Glomerular visceral epithelial cell (primary cell): ENCODE measurements around the gene SNRNP40.
"Not testable (repeated sequence)": the region's sequence is repeated elsewhere in the genome, so short reads cannot be mapped to it uniquely, and the experiment has no call there.

Source experiments
- DNase-seq: peaks from one replicate; pipeline ENCODE4 v3.0.0-alpha.2; 2016; ENCODE audit errors: extremely low spot score

Gene SNRNP40

DNA sequence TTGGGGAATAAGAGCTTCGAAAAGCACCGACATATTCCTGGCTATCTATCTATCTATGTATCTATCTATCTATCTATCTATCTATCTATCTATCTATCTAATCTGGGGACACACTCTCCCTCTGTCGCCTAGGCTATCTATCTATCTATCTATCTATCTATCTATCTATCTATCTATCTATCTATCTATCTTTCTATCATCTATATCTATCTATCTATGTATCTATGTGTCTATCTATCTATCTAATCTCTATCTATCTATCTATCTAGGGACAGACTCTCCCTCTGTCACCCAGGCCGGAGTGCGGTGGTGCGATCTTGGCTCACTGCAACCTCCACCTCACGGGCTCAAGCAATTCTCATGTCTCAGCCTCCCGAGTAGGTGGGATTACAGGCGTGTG, 14.2 kb downstream of the SNRNP40 start:
- DNase-seq = not testable (repeated sequence)

DNA sequence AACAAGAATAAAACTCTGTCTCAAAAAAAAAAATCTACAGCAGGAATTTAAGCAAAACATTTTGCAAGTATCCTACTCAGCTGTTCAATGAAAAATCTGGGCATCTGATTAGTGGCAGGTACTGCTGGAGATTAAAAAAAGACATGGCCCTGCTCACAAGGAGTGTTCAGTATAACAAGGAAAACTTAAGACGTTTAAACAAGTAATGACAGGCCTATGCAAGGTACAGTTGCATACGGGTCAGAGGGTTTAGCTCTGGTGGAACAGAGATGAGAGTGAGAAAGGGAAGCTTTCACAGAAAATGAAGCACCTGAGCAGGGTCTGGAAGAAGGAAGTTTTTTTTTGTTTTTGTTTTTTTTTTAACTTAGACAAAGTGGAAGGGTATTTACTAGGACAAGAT, 23.0 kb downstream of the SNRNP40 start:
- DNase-seq = no peak

DNA sequence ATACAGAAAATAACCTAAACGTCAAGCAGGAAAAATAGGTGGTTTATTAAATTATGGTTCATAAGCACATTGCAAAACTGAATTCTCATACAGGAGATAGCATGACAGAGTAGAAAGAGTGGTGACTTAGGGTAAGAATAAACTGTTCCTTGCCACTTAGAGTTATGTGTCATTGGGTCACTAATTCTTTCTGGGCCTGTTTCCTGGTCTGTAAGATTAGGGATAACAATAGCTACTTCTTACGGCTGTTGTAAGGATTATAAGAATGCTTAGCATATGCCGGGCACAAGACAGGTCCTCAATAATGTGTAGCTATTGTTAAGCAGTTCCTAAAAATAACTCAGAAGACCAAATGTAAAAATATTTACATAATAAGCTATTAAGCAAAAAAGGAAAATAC, 24.2 kb downstream of the SNRNP40 start:
- no peak for DNase-seq

DNA sequence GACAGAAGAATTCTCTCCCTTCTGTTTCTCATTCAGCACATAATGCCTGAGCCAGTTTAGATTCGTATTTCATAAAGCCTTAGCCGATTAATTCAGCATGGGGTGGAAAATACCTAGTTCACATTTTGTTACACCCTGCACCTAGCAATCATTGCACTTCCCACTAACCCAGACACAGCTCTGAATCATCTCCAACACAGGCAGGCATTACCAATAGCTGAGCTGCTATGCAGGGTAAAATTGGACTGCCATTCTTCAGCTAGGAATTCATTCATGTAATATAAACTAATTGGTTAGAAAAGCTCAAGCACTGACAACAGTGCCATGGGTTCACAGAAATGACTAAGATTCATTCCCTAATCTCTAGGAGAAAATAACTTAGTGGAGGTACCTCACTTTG, 30.0 kb downstream of the SNRNP40 start:
- DNase-seq = no peak

DNA sequence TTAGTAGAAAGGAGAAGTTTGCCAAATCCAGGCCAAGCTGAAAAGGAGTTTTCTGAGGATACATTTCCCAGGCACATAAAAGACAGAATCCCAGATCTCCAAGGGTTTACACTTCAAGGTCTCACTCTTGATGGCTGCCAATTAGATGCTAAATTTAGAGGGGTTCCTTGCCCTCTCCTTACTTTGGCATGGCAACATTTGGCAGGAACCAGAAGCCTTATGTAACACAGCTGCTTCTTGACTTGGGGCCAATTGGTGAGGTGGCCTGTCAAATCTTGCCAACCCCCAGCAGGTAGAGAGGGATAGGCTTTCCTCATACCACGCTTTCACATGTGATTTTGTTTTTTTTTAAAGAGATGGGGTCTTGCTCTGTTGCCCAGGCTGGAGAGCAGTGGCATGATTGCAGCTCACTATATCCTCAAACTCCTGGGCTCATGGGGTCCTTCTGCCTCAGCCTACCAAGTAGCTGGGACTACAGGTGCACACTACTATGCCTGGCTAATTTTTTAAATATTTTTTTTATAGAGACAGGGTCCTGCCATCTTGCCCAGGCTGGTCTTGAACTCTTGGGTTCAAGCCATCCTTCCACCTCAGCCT, 31.7 kb downstream of the SNRNP40 start:
- no peak for DNase-seq

DNA sequence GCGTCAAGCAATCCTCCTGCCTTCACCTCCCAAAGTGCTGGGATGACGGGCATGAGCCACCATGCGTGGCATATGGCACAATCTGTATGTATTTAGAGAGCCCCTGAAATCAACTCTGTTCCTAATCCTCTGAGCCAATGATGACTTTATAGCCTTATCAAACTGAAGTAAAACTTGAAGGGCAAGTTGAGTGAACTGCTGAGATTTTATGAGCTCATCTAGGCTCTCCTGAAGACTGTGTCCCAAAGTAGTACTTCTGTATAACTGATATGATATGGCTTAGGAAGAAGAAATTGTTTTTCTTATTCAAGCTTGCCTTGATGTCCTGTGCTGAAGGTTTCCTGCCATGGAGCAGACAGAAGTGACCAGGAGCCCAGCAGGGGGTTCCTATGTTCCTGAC, 33.2 kb downstream of the SNRNP40 start:
- DNase-seq = no peak

DNA sequence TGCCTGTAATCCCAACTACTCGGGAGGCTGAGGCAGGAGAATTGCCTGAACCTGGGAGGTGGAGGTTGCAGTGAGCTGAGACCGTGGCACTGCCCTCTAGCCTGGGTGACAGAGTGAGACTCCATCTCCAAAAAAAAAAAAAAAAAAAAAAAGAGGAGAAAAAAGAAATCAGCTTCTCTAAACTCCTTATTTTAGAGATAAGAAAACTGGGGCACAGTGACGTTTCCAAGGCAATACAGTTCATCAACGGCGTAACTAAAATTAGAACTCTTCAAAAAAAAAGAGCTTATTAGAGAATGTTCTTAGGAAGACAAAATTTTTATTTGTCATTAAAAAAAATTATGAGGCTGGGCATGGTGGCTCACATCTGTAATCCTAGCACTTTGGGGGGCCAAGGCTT, 34.2 kb downstream of the SNRNP40 start:
- DNase-seq = not testable (repeated sequence)

DNA sequence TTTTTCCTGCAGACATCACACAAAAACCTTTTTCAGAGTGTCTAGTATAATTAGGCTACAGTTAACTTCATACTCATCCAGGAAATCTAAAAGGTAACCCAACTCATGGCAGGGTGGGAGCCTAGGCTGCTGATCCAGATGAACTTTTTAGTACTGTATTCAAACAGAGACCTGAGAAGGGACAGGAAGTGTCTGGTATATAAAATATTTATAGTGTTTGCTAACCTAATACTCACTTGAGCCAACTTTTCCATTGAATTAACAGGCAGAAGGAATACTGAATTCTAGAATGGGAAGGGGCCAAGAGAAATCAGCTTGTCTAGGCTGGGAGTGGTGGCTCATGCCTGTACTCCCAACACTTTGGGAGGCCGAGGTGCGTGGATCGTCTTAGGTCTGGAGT, 34.7 kb downstream of the SNRNP40 start:
- DNase-seq = no peak

DNA sequence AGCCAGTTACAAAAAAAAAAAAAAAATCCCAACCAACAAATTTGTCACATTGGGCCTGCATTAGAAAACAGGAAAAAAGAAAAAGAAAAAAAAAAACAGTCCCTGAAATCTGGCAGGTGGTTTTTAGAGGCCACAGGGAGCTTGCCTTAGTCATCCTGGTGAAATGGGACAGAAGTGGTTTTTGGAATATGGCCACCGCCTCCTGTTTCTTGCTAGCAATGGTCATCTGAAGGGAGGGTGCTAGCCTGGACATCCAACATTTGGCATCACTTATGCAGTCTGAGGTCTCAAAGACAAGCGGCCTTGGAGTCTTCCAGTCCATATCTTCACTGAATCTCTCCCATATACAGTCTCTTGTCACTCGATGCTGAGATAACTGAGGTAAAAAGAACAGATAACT, 36.8 kb downstream of the SNRNP40 start:
- DNase-seq = no peak

DNA sequence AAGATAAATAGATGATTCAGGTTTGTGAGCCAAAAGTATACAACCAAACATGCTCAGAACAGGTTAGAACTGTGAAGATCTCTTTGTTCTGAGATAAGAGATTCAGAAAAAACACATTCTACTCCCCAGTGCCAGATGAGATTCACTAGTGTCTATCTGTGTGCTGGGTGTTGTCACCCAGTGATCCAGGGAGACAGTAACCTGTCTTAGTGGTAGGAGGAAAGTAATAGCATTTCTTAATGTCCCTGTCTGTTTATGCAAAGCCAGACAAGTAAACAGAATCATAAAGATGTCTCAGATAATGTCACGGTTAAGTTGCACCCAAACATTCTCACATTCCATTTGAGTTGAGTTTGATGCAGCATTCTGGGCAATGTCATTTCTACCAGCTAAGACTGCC, 38.0 kb downstream of the SNRNP40 start:
- no peak for DNase-seq

DNA sequence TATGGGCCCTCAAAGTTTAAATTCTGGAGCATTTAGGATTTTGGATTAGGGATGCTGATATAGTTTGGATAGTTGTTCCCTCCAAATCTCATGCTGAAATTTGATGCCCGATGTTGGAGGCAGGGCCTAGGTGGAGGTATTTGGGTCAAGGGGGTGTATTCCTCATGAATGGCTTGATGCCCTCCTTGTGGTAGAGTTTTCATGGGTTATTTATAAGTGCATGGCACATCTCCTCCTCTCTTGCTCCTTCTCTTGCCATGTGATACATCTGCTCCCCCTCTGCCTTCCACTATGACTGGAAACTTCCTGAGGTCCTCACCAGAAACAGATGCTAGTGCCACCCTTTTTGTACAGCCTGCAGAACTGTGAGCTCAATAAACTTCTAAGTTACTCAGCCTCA, 39.4 kb downstream of the SNRNP40 start:
- no peak for DNase-seq

DNA sequence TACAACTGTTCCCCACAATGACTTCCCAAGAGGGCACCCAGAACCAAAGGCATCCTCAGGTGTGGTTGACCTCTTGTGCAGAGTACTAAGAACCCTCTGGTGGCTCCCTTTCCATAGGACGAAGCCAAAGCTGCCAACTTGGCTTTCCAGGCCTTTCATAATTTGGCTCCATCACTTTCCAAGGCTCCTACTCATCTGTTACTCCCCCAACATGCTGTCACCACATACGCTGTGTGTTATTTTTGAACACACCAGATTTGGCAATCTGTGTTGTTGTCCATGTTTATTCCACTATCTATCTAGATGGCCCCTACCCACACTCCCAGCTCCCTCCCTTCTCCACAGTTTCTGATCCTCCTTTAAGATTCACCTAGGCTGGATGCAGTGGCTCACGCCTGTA, 46.7 kb downstream of the SNRNP40 start:
- no peak for DNase-seq

DNA sequence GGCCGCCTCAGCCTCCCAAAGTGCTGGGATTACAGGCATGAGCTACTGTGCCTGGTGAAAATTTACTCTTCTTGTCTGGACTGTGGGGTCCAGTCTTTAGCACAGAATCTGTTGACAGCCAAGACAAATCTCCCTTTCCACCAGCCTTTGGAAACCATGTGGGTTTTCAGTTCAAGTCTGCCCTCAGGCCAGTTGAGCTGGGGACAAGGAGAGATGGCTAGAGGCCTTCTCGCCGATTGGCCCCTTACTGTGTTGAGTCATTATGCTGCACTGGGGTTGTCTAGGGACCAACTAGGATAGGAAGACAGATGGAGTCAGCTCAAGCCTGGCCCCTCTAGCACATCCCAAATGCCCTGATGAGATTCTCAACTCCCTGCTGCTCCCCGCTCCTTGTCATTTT, 48.3 kb downstream of the SNRNP40 start:
- no peak for DNase-seq

DNA sequence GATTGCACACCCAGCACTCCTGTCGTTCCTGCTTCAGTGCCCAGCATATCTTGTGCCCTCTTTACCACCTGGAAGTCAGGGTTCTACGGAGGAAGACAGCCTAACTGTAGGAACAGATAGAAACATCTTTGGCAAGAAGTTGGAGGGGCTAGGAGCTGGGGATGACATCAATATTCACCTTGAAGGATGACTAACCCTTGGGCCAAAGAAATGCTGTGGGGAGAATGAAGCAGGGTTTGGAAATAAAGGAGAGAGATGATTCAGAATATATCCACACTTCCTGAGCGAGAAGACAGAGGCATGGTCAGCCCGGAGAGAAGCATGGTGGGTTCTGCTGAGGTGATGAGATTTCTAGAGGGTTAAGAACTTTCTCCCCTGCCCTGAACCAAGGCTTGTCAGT, 52.3 kb downstream of the SNRNP40 start:
- peak; percentile 9 for DNase-seq

DNA sequence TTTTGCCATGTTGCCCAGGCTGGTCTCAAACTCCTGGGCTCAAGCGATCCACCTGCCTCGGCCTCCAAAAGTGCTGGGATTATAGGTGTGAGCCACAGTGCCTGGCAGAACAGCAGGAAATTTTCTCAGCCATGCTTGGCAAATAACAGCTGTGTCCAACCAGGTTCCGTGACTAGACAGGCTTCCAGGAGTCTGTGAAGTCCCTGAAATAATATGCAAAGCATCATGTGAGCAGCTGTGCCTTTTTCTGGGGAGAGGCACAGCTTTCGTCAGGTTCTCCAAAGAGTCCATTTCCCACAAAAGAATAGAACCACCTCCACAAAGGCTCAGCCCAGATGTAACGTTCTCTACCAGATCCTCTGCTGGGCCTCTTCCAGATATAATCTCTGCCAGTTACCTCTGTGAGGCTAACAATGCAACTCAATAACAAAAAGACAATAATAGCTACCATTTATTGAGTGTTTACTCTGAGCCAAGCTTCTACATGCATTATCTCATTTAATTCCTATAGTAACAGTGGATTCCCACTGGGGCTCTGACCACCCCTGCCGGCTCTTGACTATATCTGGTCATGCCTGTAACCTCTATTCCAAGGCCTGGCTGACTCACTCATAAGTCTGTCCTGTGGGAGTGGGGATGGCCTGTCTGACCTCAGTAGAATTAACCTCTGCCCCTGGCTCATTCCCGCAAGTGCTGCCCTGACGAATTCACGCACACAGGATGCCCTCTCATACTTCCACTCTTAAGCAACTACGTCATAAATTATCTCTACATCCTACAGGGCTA, 52.9 kb downstream of the SNRNP40 start:
- peak; percentile 23 for DNase-seq

DNA sequence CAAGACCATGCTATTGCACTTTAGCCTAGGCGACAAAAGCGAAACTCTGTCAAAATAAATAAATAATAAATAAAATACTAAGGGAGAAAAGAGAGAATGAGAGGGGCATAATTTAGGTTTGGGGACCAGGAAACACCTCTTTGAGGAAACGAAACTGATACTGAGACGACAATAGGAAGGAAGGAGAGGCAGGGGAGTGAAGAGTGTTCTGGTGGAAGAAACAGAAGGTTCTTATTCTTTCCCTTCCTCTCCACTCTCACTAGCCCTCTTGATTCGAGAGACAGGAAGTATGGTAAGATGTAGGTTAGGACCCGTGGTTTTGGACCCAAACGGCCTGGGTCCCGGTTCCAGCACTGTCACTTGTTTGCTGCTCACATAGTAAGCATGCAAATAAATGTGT, 55.3 kb downstream of the SNRNP40 start:
- no peak for DNase-seq

DNA sequence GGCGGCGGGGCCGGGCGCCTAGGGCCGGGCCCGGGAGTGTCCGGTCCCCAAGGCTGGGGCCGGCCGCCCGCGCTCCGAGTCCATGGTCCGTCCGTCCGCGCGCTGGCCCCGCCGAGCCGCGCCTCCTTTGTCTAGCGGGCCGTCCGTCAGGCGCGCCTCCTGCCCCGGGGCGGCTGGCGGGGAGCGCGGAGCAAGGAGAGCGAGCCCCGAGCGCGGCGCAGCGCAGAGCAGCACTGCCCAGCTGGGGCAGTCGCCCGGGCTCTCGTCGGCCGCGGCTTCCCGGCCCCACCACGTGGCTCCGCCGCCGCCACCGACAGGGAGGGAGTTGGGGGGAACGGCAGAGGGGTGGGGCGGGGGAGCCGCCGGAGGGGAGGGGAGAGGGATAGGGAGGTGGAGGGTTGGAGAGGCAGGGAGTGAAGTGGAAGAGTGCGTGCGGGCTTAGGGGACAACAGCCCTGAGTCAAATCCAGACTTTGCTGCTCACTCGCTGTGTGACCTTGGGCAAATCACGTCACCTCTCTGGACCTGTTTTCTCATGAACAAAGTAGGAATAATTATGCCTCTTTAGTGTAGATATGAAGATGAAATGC, 56.8 kb downstream of the SNRNP40 start, which contains the start of gene NKAIN1:
Gene NKAIN1 (minus strand): TSS at position 235 of the 589 bp plus-strand sequence. CDS start 340 bp downstream, outside the sequence.
- peak; percentile 31 for DNase-seq

DNA sequence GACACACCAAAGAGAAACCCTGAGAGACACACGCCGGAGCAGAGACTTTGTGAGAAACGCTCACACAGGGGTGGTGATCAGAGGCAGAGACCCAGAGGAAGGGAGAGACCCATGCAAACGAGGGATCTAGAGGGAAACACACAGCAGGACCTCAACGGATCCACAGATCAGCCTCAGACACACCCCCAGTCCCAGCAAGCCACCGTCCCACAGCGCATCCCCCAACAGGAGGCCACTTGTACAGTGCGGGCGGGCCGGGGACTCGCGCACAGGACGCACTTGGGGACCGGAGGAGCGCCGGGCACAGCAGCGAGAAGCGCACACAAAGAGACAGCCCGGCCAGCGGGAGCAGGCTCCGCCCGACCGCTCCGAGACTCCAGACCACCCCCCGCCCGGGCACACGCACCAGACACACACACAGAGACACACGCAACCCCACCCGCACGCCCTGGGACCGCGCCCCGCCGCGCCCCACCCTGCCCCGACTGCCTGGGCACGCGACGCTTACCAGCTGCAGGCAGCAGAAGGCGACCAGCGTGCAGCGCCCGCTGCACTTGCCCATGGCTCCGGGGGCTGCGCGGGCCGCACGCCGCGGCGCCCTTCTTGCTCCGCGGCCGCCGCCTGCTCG, 57.5 kb downstream of the SNRNP40 start:
- DNase-seq = no peak

DNA sequence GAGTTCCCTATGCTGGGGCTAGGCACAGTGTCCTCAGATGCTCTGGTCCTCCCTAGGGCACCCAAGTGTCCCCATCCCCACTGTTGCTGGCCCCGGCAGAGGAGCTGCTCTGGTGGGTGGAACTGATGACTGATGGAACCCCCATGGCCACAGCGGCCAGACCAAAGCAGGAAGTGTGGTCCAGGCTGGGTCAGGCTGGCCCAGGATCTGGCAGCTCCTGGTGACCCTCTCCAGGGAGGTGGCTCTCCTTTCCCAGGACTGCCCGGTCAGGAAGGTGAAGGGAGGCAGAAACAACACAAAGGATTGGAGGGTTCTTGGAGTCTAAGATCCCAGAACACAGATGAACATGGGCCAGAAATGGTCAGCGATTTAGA, 58.0 kb downstream of the SNRNP40 start:
- no peak for DNase-seq

DNA sequence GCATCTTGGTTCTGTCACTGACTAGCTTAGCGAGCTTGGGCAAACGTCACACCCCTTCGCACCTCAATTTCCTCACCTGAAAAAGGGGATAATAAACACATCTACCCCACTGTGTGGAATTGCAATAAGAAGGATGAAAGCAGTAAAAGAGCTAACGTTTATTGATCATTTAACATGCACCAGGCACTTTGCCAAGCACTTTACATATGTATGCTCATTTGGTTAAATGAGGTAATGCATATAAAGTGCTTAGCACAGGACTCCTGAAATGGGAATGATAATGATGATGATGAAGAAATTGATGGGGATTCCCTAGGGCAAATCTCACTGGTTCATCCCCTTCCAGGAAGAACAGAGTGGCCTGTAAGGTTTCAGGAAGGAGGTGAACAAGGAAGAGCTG, 61.7 kb downstream of the SNRNP40 start:
- DNase-seq = no peak

DNA sequence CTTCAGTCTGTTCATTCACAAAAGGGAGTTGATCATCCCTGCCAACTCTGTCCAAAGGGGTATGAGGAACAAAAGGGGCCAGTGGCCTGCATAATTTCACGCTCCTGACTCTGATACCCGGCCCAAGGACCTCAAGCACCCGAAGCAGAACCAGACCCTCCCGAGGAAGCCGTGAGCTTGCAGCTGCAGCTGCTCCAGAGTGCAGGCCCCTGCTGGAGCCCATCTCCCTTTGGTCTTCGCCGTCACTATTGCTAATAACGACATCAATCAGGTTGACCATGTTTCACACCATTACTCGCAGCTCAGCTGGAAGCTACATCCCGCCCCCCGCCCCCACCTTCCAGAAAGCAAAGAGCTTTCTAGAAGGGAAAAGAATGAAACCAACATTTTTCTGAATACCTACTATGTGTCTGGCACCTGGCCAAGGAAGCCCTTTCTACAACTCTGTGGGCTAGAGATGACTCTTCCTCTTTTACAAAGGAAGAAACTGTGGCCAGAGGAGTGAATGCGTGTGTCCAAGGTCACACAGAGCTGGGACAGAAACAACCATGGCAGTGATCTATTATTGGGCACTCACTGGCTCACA, 62.4 kb downstream of the SNRNP40 start:
- no peak for DNase-seq

DNA sequence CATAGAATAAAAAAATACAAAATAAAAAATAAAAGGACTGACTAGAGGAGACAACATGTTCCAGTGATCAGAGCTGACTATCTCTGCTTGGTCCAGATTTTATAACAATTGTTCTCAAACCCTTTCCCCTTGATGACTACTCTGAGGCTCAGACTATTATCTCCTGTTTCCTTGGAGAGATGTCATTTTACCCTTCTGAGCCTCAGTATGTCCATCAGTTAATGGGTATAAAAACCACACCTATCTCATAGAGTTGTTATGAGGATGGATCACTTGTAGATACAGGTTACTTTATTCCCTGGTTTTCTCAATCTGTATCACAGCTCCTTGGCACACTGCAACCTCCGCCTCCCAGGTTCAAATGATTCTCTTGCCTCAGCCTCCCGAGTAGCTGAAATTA, 63.9 kb downstream of the SNRNP40 start:
- no peak for DNase-seq
